Mucosa of descending colon (tissue), 3 donors: ENCODE data around the gene GRIK3. TPM values are rescaled to one million over a fixed set of nuclear protein-coding genes. Genes with fewer than 3 reads are reported as not detected.

Experiments used
- ATAC-seq: fragments of 200-7000 bp; cut with Tn5 transposase; one replicate; pipeline ENCODE4 v1.9.1; 2020; ENCODE audit warnings: mild to moderate bottlenecking, moderate library complexity
- DNase-seq, 3 donors: peaks; one replicate each; pipeline ENCODE4 v3.0.0-alpha.2; 2020
- H3K36me3 ChIP-seq: fragments of 200-600 bp; one replicate; pipeline ENCODE4 v1.8.0; 2021; ENCODE audit warnings: low read depth, mild to moderate bottlenecking
- H3K4me1 ChIP-seq: fragments of 200-600 bp; one replicate; pipeline ENCODE4 v1.8.0; 2021; ENCODE audit warnings: low read depth, mild to moderate bottlenecking
- H3K4me3 ChIP-seq: fragments of 200-600 bp; one replicate; pipeline ENCODE4 v1.8.0; 2021; ENCODE audit warnings: mild to moderate bottlenecking
- H3K9me3 ChIP-seq: fragments of 200-600 bp; one replicate; pipeline ENCODE4 v1.8.0; 2021; ENCODE audit warnings: mild to moderate bottlenecking
- intact Hi-C, 2 donors: fragments of 100-400 bp; cut with DNase I in 1 of 2; cut with micrococcal nuclease in 1 of 2; formaldehyde crosslinking; loops; one replicate each; pipeline versions ENCODE4 v1.11.0 to v1.11.1; 2022; cut with DNase I, micrococcal nuclease
- total RNA-seq, 3 donors: library from RNA; stranded (reverse); fragmentation: NEBNext Ultra II Directional in 2 of 3; extraction: Animal tissue kit (Norgen Biotek cat#: 25700) in 2 of 3; gene quantifications; one replicate each; pipeline versions ENCODE4 v1.2.1 to v1.2.4, GENCODE V29; 2021 to 2023
- TF ChIP-seq, protein P1 (sequence below): fragments of 200-600 bp; IDR thresholded peaks from one replicate; pipeline ENCODE4 v1.8.0; 2022; ENCODE audit warnings: antibody characterized with exemption, mild to moderate bottlenecking
- donor health status: DM: no; HTN: no; CAD: no; lungs with moderate emphysema.
- donor health status: DM: no; HTN: no; CAD: no.
- donor health status: DM: no; HTN: yes; CAD: no.

GRIK3 gene
- total RNA-seq, 3 donors from 2014 or later = 0.41 to 13.6 (median 1.5) TPM

DNA sequence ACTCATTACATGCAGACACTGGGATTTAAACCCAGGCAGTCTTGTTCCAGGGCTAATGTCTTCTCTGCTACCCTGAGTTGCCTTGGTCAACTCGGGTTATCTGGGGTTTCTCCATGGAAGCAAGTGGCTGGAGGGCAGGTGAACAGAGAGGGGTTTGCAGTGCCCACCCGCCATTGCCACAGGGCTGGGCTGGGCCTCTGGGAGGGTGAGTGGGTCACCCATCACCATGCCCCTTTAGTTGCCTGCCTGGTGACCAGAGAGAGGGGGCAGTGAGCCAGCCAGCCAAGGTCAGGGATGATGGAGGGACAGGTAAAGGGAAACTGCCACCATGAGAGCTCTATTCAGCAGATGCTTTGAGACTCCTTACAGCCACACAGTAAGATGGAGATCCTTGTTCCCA, 53.2 kb downstream of the GRIK3 start:
- Histone ChIP-seq H3K4me3 (no peak overlapping the region), H3K4me1 (no peaks in the 10 kb centered on the region), H3K9me3 (no peaks in the 10 kb centered on the region), H3K36me3 (no peaks in the 10 kb centered on the region)
- TF ChIP-seq, protein P1, sequence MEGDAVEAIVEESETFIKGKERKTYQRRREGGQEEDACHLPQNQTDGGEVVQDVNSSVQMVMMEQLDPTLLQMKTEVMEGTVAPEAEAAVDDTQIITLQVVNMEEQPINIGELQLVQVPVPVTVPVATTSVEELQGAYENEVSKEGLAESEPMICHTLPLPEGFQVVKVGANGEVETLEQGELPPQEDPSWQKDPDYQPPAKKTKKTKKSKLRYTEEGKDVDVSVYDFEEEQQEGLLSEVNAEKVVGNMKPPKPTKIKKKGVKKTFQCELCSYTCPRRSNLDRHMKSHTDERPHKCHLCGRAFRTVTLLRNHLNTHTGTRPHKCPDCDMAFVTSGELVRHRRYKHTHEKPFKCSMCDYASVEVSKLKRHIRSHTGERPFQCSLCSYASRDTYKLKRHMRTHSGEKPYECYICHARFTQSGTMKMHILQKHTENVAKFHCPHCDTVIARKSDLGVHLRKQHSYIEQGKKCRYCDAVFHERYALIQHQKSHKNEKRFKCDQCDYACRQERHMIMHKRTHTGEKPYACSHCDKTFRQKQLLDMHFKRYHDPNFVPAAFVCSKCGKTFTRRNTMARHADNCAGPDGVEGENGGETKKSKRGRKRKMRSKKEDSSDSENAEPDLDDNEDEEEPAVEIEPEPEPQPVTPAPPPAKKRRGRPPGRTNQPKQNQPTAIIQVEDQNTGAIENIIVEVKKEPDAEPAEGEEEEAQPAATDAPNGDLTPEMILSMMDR = no peak
- intact Hi-C loops = no loop called here
- DNase-seq (no peak), ATAC-seq (no peak)

DNA sequence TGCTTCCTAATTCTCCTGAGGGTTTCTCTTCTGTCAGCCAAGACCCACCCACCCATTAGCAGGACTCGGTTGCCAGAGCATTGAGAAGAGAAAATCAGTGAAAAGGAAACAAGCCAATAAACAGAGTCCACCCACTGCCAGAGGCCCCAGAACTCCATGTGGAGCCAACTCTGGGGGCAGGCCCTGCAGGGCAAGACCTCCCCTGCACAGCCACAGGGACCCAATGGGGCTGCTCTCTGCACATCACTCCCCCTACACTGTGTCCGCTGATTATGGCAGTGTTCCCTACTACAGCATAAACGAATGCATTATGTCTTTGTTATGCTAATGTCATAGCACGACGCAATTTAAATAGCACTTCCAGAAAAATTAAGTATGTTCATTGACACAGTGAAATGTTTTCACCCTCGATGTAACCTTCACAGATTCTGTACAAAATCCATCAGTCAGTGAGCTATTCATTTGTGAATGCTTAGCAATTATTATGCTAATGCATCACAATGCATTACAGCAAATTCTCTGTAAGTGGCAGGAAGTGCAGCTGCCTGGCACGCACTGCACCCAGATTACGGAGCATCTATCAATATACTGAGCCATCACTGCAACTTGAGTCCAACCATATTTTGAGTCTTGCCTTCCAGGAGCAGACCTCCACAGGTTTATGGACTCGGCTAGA, 56.4 kb downstream of the GRIK3 start:
- TF ChIP-seq, protein P1 = no peak
- Histone ChIP-seq H3K4me1 (no peaks in the 10 kb centered on the region), H3K4me3 (no peak overlapping the region), H3K9me3 (no peaks in the 10 kb centered on the region), H3K36me3 (no peaks in the 10 kb centered on the region)
- DNase-seq (no peak), ATAC-seq (no peak)
- intact Hi-C loops = no loop called here

DNA sequence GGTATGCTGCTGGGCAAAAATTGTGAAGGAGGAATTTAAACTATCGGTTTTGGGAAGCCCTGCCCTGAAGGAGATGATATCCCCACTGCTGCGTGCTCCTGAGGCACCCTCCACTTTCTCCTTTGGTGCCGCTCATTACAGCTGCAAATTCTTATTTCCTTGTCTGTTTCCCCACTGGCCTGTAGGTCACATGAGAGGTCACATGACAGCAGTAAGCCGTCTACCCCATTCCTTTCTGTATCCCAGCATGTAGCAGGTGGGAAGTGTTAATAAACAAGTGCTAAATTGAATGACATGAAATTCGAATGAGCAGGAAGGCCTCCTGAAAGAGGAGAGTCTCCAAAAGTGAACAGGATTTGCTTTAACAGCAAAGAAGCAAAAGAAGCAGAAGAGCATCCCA, 58.7 kb downstream of the GRIK3 start:
- TF ChIP-seq, protein P1 = no peak
- ATAC-seq = no peak
- H3K4me3 ChIP-seq = no peak overlapping the region
- intact Hi-C loops = no loop called here
- H3K36me3 ChIP-seq = no peaks in the 10 kb centered on the region
- DNase-seq = no peak
- no peaks in the 10 kb centered on the region for H3K4me1 ChIP-seq
- no peaks in the 10 kb centered on the region for H3K9me3 ChIP-seq

DNA sequence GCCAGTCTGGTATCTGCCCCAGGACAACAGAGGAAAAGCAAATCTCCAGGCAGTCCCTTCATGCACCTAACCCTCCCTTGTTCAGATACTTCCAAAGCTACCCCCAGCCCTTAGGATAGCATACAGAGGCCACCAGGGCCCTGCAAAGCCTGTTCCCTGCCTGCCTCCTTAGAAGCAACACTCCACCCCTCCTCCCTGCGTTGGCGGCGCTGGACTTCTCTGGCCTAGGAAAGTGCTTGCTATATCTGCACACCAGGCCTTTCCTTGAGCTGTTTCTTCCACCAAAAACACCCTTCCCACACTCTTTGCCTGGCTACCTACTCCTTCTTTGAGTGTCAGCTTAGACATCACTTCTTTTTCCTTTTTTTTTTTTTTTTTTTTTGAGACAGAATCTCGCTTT, 61.3 kb downstream of the GRIK3 start:
- Histone ChIP-seq H3K4me3 (no peak overlapping the region), H3K36me3 (no peaks in the 10 kb centered on the region), H3K9me3 (no peaks in the 10 kb centered on the region), H3K4me1 (no peaks in the 10 kb centered on the region)
- intact Hi-C loops = no loop called here
- ATAC-seq (no peak), DNase-seq (no peak)
- TF ChIP-seq, protein P1 = no peak

DNA sequence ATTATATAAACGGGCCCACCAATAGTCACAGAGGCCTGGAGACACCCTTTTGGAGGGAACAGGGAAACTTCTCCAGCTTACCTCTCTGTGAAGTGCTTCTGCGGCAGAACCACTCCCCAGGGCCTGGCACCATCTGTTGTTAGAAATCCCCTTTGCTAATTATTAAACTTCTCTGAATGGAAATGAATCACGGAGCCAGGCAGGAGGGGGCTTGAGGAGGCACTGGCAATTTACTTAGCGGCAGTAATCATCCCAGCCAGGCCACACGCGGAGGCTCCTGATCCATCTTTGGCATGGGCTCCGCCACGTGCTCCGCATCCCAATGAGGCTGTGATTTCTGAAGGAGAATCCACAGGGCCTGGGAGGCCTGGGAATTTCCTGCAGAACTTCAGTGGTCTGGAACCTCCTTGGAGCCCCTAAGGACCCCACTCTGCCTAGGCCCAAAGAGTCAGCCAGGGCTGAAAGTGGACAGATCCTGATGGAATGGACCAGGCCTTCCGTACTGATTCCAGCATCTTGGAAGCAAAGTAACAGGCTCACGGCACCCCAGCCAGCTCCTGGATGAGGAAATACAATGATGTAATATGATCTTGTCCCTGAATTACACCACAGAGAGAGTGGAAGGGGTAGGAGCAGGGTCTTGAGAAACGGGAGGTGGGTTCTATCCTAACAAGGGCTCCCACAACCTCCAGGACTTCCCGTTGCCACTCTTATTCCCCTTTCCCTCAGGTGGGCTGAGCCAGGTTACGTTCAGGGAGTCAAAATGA, 62.3 kb downstream of the GRIK3 start:
- H3K36me3 ChIP-seq = no peaks in the 10 kb centered on the region
- no peaks in the 10 kb centered on the region for H3K9me3 ChIP-seq
- DNase-seq (no peak), ATAC-seq (no peak)
- intact Hi-C loops = no loop called here
- no peak overlapping the region for H3K4me3 ChIP-seq
- TF ChIP-seq, protein P1 = no peak
- no peaks in the 10 kb centered on the region for H3K4me1 ChIP-seq
